GM18502 (cell line): Measurements from ENCODE around the gene INAFM1.

Source experiments
- ATAC-seq: cut with Tn5 transposase; IDR thresholded peaks from one replicate; pipeline ENCODE4 v1.9.1; 2021; ENCODE audit warnings: mild to moderate bottlenecking; ENCODE audit not compliant: unreplicated experiment, poor library complexity

Gene INAFM1

GRCh38 chr19:47305309-47305751, 30.6 kb downstream of the INAFM1 start:
- ATAC-seq, result no peak

DNA sequence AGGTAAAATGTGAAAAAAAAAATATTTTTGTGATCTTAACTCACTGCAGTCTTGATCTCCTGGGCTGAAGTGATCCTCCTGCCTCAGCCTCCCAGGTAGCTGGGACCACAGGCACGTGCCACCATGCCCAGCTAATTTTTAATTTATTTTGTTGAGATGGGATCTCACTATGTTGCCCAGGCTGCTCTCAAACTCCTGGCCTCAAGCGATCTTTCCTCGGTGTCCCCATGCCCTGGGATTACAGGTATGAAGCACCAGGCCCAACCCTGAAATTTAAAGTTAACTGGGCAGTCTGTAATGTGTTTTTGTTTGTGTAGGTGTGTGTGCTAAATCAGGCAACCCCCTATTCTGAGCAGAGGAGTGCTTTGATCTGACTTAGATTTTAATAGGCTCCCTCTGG, 31.6 kb downstream of the INAFM1 start:
- no peak for ATAC-seq

DNA sequence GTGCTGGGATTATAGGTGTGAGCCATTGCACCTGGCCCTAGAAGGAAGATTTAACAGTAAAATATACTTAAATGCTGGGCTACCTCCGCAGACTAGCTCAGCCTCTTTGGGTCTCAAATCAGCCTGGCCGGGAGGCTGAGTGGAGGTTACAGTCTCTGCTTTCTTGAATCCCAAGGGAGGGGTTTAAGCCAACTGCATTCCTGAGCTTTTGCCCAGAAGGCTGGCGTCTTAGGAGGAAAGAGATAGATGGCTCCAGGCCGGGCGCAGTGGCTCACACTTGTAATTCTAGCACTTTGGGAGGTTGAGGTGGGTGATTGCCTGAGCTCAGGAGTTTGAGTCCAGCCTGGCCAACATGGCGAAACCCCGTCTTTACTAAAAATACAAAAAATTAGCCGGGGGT, 34.4 kb downstream of the INAFM1 start:
- no peak for ATAC-seq

- no peak for ATAC-seq
Measured at GRCh38 chr19:47309608-47310007, 34.9 kb downstream of the INAFM1 start, which contains the start of gene C5AR1. Gene C5AR1, plus strand, starts transcription at chr19:47309861. Its CDS starts 35 bp downstream, at chr19:47309896.

GRCh38 chr19:47310323-47310722, 35.6 kb downstream of the INAFM1 start:
- no peak for ATAC-seq

- ATAC-seq, result no peak
Measured at GRCh38 chr19:47310819-47311218, 36.1 kb downstream of the INAFM1 start.

GRCh38 chr19:47312366-47313006, 37.8 kb downstream of the INAFM1 start:
- ATAC-seq, result no peak

DNA sequence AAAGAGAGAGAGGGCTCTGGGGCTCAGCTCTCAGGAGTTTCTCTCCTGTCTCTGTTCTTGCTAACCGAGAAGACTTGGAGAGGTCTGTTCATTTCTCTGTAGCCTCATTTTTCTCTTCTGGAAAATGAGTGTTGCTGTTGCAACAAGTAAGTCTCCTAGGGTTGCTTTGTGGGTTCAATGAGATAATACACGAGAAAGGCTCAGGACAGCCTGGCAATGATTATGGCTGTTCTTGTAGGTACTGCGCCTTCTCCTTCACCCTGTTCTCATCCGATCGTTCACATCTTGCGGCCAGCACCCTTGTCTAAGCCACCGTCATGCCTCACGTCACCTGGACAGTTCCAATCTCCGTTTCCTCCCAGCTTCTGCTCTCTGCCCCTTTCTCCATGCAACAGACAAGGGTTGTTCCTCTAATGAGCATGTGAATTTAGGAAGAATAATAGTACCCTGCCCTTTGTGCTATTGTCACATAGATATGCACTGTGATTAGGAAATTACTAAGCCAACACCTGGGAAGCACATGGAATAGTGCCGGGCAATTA, 39.1 kb downstream of the INAFM1 start:
- no peak for ATAC-seq

GRCh38 chr19:47315125-47315821, 40.6 kb downstream of the INAFM1 start:
- no peak for ATAC-seq

DNA sequence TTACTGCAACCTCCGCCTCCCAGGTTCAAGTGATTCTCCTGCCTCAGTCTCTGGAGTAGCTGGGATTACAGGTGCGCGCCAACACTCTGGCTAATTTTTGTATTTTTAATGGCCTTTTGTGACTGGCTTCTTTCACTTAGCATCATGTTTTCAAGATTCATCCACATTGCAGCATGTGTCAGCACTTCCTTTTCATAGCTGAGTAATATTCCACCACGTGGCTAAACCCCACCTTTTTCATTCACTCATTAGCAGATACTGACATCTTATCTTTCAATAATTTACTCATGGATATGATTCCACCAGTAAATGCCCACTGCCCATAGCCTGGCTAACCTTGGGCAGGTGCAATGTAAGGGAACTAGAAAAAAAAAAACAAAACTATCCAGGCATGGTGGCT, 41.8 kb downstream of the INAFM1 start:
- no peak for ATAC-seq

DNA sequence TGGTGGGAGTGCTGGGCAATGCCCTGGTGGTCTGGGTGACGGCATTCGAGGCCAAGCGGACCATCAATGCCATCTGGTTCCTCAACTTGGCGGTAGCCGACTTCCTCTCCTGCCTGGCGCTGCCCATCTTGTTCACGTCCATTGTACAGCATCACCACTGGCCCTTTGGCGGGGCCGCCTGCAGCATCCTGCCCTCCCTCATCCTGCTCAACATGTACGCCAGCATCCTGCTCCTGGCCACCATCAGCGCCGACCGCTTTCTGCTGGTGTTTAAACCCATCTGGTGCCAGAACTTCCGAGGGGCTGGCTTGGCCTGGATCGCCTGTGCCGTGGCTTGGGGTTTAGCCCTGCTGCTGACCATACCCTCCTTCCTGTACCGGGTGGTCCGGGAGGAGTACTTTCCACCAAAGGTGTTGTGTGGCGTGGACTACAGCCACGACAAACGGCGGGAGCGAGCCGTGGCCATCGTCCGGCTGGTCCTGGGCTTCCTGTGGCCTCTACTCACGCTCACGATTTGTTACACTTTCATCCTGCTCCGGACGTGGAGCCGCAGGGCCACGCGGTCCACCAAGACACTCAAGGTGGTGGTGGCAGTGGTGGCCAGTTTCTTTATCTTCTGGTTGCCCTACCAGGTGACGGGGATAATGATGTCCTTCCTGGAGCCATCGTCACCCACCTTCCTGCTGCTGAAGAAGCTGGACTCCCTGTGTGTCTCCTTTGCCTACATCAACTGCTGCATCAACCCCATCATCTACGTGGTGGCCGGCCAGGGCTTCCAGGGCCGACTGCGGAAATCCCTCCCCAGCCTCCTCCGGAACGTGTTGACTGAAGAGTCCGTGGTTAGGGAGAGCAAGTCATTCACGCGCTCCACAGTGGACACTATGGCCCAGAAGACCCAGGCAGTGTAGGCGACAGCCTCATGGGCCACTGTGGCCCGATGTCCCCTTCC, 45.5 kb downstream of the INAFM1 start:
- no peak for ATAC-seq

GRCh38 chr19:47321630-47322029, 46.9 kb downstream of the INAFM1 start:
- no peak for ATAC-seq

DNA sequence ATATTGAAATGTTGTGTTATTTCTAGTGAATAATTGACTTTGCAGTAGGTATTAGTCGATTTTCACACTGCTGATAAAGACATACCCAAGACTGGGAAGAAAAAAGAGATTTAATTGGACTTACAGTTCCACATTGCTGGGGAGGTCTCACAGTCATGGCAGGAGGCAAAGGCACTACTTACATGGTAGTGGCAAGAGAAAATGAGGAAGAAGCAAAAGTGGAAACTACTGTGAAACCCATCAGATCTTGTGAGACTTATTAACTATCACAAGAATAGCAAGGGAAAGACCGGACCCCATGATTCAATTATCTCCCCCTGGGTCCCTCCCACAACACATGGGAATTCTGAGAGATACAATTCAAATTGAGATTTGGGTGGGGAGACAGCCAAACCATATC, 47.4 kb downstream of the INAFM1 start:
- ATAC-seq, result no peak

GRCh38 chr19:47323409-47323808, 48.7 kb downstream of the INAFM1 start:
- no peak for ATAC-seq

DNA sequence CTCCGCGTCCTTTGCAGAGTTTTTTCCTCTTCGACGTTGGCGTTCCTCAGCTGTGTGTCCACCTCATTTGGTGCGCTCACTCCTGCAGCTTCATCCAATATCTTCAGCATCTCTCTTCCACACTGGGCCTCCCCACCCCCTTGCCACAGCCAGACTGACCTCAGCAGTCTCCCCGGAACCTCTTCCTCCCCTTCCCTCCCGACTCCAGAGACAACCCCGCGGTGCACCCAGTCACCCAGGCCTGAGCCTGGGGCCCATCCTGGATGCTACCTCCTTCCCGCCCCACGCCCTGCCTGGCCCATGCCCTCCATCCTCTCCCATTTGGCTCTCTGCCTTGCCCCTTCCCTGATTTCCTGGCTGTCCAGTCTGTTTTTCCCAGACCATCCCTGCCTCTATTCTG, 49.2 kb downstream of the INAFM1 start:
- no peak for ATAC-seq

GRCh38 chr19:47324502-47324901, 49.8 kb downstream of the INAFM1 start:
- no peak for ATAC-seq
